HepG2 (cell line): ENCODE measurements around the gene CADM1. TPM values are rescaled to one million over a fixed set of nuclear protein-coding genes. Genes with fewer than 3 reads are reported as not detected.

Source experiments
- ATAC-seq: fragments of 200-7000 bp; cut with Tn5 transposase; 3 replicates; pipeline ENCODE4 v1.9.1; 2020; ENCODE audit warnings: mild to moderate bottlenecking, moderate library complexity
- BruUV-seq: library from RNA; stranded (reverse); fragments of 400-500 nt; replicated peaks from 2 replicates; lab custom pipeline; 2021; lab: Mats Ljungman, UMichigan
- CTCF ChIA-PET: fragments of 300-600 bp; formaldehyde crosslinking; extraction: SDS; loops from one replicate; lab custom pipeline; 2021; ENCODE audit warnings: low total read pairs, inconsistent platforms, low intra/inter-chr PET ratio; lab: Yijun Ruan, JAX
- POLR2A ChIA-PET: fragments of 350-600 bp; sonication (Branson Sonifier 250); formaldehyde crosslinking; loops from one replicate; lab custom pipeline; 2020; ENCODE audit warnings: antibody characterized with exemption, inconsistent platforms; lab: Yijun Ruan, JAX
- DNase-seq: peaks from one replicate; pipeline ENCODE4 v3.0.0-alpha.2; 2015; ENCODE audit warnings: low spot score
- FAIRE-seq: peaks from 3 replicates; lab custom pipeline; 2011; peaks lifted over from hg19 to GRCh38; lab: Jason Lieb, UNC
- H2AFZ ChIP-seq: one replicate; pipeline ENCODE4 v1.6.1; 2011; ENCODE audit warnings: low read length, inconsistent platforms
- H3K27ac ChIP-seq: fragments of 300-600 bp; 3 replicates; pipeline ENCODE4 v1.8.0; 2011; ENCODE audit warnings: mixed run types, mild to moderate bottlenecking, mixed read lengths, low read length, inconsistent platforms; ENCODE audit not compliant: insufficient read depth; ENCODE audit errors: extremely low read length
- H3K27me3 ChIP-seq, 2 experiments: fragments of 200-600 bp in 1 of 2; 2 replicates in 1 of 2; 3 replicates in 1 of 2; pipeline versions ENCODE4 v1.6.0 to v1.8.0; 2011; ENCODE audit warnings: low read length in 2 of 2, mild to moderate bottlenecking in 2 of 2, moderate library complexity in 2 of 2, inconsistent platforms in 1 of 2; ENCODE audit not compliant: insufficient read depth in 2 of 2, control insufficient read depth in 1 of 2
- H3K36me3 ChIP-seq, 2 experiments: fragments of 200-600 bp in 1 of 2; replicated peaks in 1 of 2; 2 replicates in 1 of 2; 3 replicates in 1 of 2; pipeline versions ENCODE4 v1.5.1 to v1.8.0; 2011; ENCODE audit warnings: low read length in 2 of 2, inconsistent platforms in 1 of 2; ENCODE audit not compliant: insufficient read depth in 2 of 2, control insufficient read depth in 1 of 2
- H3K4me1 ChIP-seq: 2 replicates; pipeline ENCODE4 v1.5.1; 2012; ENCODE audit warnings: low read length, inconsistent platforms; ENCODE audit not compliant: insufficient read depth
- H3K4me2 ChIP-seq: 2 replicates; pipeline ENCODE4 v1.6.0; 2011; ENCODE audit warnings: low read depth, low read length, inconsistent platforms
- H3K4me3 ChIP-seq, 3 experiments: fragments of 200-600 bp in 1 of 3; sonication (generic), shearing (Covaris generic) in 1 of 3; replicated peaks in 1 of 3; 2 replicates each; pipeline ENCODE4 v1.5.1; 2011 to 2016; ENCODE audit warnings: low read length in 3 of 3, inconsistent platforms in 2 of 3, low read depth in 2 of 3, mild to moderate bottlenecking in 2 of 3, control low read depth in 1 of 3, mixed read lengths in 1 of 3; ENCODE audit not compliant: insufficient read depth in 1 of 3
- H3K79me2 ChIP-seq: one replicate; pipeline ENCODE4 v1.6.1; 2011; ENCODE audit warnings: low read length, inconsistent platforms; ENCODE audit not compliant: insufficient read depth
- H3K9ac ChIP-seq: 2 replicates; pipeline ENCODE4 v1.6.0; 2011; ENCODE audit warnings: mild to moderate bottlenecking, low read depth, low read length, inconsistent platforms; ENCODE audit not compliant: insufficient read depth
- H3K9me3 ChIP-seq: 2 replicates; pipeline ENCODE4 v1.5.1; 2012; ENCODE audit warnings: mild to moderate bottlenecking, low read length
- H4K20me1 ChIP-seq: 2 replicates; pipeline ENCODE4 v1.6.0; 2011; ENCODE audit warnings: inconsistent platforms, mild to moderate bottlenecking, low read length, moderate library complexity; ENCODE audit not compliant: insufficient read depth
- ARNT2 ChIP-seq: sonication (generic); formaldehyde crosslinking; IDR thresholded peaks from 2 replicates; pipeline ENCODE4 v1.8.0; 2022; ENCODE audit warnings: mild to moderate bottlenecking, low read depth, missing genetic modification reagents, moderate library complexity
- JUND ChIP-seq: sonication (generic); formaldehyde crosslinking; IDR thresholded peaks from 2 replicates; pipeline ENCODE4 v1.8.0; 2022; ENCODE audit warnings: mild to moderate bottlenecking, missing genetic modification reagents
- RFX5 ChIP-seq: IDR thresholded peaks from 2 replicates; pipeline ENCODE4 v1.6.1; 2011; ENCODE audit warnings: low read depth, low read length, improper control_type of control experiment
- TBX2 ChIP-seq: sonication (generic); formaldehyde crosslinking; IDR thresholded peaks from 2 replicates; pipeline ENCODE4 v1.5.0; 2020; ENCODE audit warnings: missing genetic modification reagents, mild to moderate bottlenecking, borderline replicate concordance
- TSC22D2 ChIP-seq: sonication (generic); formaldehyde crosslinking; IDR thresholded peaks from 2 replicates; pipeline ENCODE4 v1.5.1; 2020; ENCODE audit warnings: missing genetic modification reagents, mild to moderate bottlenecking, borderline replicate concordance
- ZBTB20 ChIP-seq: sonication (generic); formaldehyde crosslinking; IDR thresholded peaks from 2 replicates; pipeline ENCODE4 v1.8.1; 2023; ENCODE audit warnings: missing genetic modification reagents, low read depth, mild to moderate bottlenecking, borderline replicate concordance
- ZNF17 ChIP-seq: sonication (generic); formaldehyde crosslinking; IDR thresholded peaks from 2 replicates; pipeline ENCODE4 v1.5.0; 2020; ENCODE audit warnings: mild to moderate bottlenecking, missing genetic modification reagents
- ZNF20 ChIP-seq: sonication (generic); formaldehyde crosslinking; IDR thresholded peaks from 2 replicates; pipeline ENCODE4 v1.4.0; 2020; ENCODE audit warnings: mild to moderate bottlenecking, moderate library complexity, missing genetic modification reagents
- ZNF317 ChIP-seq: sonication (generic); formaldehyde crosslinking; IDR thresholded peaks from 2 replicates; pipeline ENCODE4 v1.5.0; 2020; ENCODE audit warnings: mild to moderate bottlenecking, missing genetic modification reagents
- ZNF547 ChIP-seq: sonication (generic); formaldehyde crosslinking; IDR thresholded peaks from 2 replicates; pipeline ENCODE4 v1.5.1; 2020; ENCODE audit warnings: mild to moderate bottlenecking, missing genetic modification reagents
- ZNF558 ChIP-seq: sonication (generic); formaldehyde crosslinking; IDR thresholded peaks from 2 replicates; pipeline ENCODE4 v1.9.0; 2022; ENCODE audit warnings: mild to moderate bottlenecking, missing genetic modification reagents, borderline replicate concordance
- ZNF570 ChIP-seq: sonication (generic); formaldehyde crosslinking; IDR thresholded peaks from 2 replicates; pipeline ENCODE4 v1.4.0; 2020; ENCODE audit warnings: mild to moderate bottlenecking, missing genetic modification reagents, borderline replicate concordance
- ZNF607 ChIP-seq: sonication (generic); formaldehyde crosslinking; IDR thresholded peaks from 2 replicates; pipeline ENCODE4 v1.5.1; 2020; ENCODE audit warnings: missing genetic modification reagents, mild to moderate bottlenecking, borderline replicate concordance
- ZNF768 ChIP-seq: sonication (generic); formaldehyde crosslinking; IDR thresholded peaks from 2 replicates; pipeline ENCODE4 v1.4.0; 2020; ENCODE audit warnings: missing genetic modification reagents
- WGBS: methylation state at CpG from one replicate; pipeline ENCODE4 v1.1.6; 2017; ENCODE audit warnings: low lambda C conversion rate; 5-methylcytosine and 5-hydroxymethylcytosine counted together
- in situ Hi-C: cut with HindIII; loops from 2 replicates; pipeline ENCODE4 v1.10.0; 2017; ENCODE audit warnings: low pct_unique_long_range_greater_than_20kb; ENCODE audit not compliant: extremely low pct_ligation_motif_present
- intact Hi-C: fragments of 100-400 bp; cut with micrococcal nuclease; formaldehyde crosslinking; loops from one replicate; pipeline ENCODE4 v1.10.0; 2022; ENCODE audit not compliant: unreplicated experiment
- polyA plus RNA-seq, 8 experiments: library from polyadenylated mRNA; depleted of rRNA in 3 of 8; stranded (reverse) in 7 of 8; unstranded in 1 of 8; fragments of >200 nt; fragmentation: Illumina TruSeq in 4 of 8; extraction: Trizol in 4 of 8; gene quantifications; 2 replicates each; pipeline versions ENCODE4 v1.2.1 to v1.2.3, GENCODE V29; 2011 to 2016; ENCODE audit warnings: low read depth in 4 of 8, missing spikeins in 1 of 8, mixed read lengths in 1 of 8; ENCODE audit not compliant: insufficient read depth in 1 of 8
- total RNA-seq, 5 experiments: library from RNA; depleted of rRNA; stranded (reverse); fragments of >200 nt; fragmentation: Illumina TruSeq; extraction: Trizol; gene quantifications; 2 replicates each; pipeline ENCODE4 v1.2.3, GENCODE V29; 2016; ENCODE audit warnings: low read depth in 1 of 5
- TF ChIP-seq, protein P1 (sequence below): sonication (generic); formaldehyde crosslinking; IDR thresholded peaks from 2 replicates; pipeline ENCODE4 v1.4.0; 2020; ENCODE audit warnings: mild to moderate bottlenecking, missing genetic modification reagents
- TF ChIP-seq, protein P2 (sequence below): fragments of 450-650 bp; IDR thresholded peaks from 2 replicates; pipeline ENCODE4 v1.6.1; 2017; ENCODE audit warnings: mild to moderate bottlenecking

CADM1 gene
- total and polyA plus RNA-seq, 2 of the 13 experiments (the other 11 are each of a cell fraction or from before 2014, with no cell fraction given) = 71.3 to 122 TPM

DNA sequence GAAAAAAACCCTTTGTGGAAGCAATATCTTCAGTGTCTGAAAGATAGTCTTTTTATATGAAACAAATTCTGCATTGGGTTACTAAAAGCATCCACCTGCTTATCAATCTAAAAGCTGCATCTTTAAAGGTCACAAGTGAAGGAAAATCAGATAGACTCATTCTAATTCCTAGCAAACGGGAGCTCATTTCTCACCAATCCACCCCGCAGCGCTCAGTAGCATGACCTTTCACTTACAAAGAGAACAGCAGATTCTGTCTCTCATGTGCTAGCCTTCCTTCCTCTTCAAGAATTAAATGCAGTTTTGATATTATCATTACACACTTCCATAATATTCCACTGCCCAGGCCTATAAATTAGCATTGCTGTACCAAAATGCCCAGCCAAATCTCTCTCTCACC is 212.9 kb downstream of the CADM1 start (continued):
- TF ChIP-seq ZNF17 (CRISPR knock-in tag) (no peak), JUND (CRISPR knock-in tag) (no peak), RFX5 (no peak), ZNF558 (no peak)
- TF ChIP-seq, all 625 proteins: peak for 0

DNA sequence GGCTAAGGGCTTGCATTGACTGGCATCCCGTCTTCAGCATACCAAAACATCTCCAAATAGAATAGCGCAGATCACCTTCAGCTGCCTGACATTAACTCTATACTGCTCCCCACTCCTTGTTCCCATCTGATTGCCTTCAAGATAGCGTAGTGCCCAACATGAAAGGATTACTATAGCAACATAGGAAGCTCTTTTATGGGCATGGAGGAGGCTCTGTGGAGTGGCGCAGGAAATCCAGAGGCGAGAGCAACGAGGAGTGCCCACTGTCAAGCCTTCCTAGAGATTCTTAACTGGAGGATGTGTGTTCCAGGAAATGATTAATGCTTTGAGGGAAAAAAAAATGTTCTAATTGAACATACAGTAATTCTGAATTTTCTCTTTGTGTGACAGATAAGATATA is 213.3 kb downstream of the CADM1 start:
- Histone ChIP-seq H3K27me3 (no peaks in the 10 kb centered on the region), H4K20me1 (no peaks in the 10 kb centered on the region), H3K36me3 (no peaks in the 10 kb centered on the region; a peak in 1 of 5 replicates), H3K4me2 (no peak overlapping the region), H3K4me3 (no peak overlapping the region)
- DNase-seq (no peak), ATAC-seq (no peak)
- BruUV-seq = no TSS peak
- WGBS = over 99% methylated on average over 6 of the region's 6 CpGs
- in situ Hi-C loops = no loop called here
- no peak for TF ChIP-seq ZNF768 (CRISPR knock-in tag)
- TF ChIP-seq, all 625 proteins: peak for 0
- POLR2A ChIA-PET = no interaction called here
- no peak overlapping the region for H3K27ac ChIP-seq
- H3K9ac ChIP-seq = no peak overlapping the region
- CTCF ChIA-PET = no interaction called here
- no peak for FAIRE-seq
- no peaks in the 10 kb centered on the region for H3K4me1 ChIP-seq
- intact Hi-C loops = no loop called here
- no peak overlapping the region for H2AFZ ChIP-seq
- H3K9me3 ChIP-seq = no peaks in the 10 kb centered on the region
- no peaks in the 10 kb centered on the region for H3K79me2 ChIP-seq

DNA sequence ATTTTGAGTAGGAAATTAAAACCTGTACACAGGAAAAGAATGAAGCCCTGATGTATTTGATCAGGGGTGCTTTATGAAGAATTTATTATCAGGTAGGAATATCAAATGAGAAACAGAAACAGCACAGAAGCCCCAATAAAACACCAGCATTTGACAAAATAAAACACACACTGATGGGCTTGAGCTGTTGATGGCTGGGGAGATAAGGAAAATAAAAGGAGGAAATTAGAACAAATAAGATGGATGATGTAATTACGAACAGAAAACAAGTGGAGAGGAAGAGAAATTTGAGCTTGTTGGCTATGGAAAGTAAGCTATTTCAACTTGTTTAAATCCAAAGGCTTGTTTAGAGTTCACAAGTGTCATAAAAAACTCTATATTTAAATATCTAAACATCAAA is 213.7 kb downstream of the CADM1 start:
- BruUV-seq = no TSS peak
- TF ChIP-seq ARNT2 (CRISPR knock-in tag) (no peak), TBX2 (CRISPR knock-in tag) (no peak), ZNF547 (CRISPR knock-in tag) (no peak), TSC22D2 (CRISPR knock-in tag) (no peak), ZNF607 (CRISPR knock-in tag) (no peak), ZNF570 (CRISPR knock-in tag) (no peak), ZBTB20 (no peak), ZNF20 (no peak), ZNF317 (CRISPR knock-in tag) (no peak)
- TF ChIP-seq, protein P1, sequence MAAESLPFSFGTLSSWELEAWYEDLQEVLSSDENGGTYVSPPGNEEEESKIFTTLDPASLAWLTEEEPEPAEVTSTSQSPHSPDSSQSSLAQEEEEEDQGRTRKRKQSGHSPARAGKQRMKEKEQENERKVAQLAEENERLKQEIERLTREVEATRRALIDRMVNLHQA (CRISPR knock-in tag) = no peak
- TF ChIP-seq, protein P2, sequence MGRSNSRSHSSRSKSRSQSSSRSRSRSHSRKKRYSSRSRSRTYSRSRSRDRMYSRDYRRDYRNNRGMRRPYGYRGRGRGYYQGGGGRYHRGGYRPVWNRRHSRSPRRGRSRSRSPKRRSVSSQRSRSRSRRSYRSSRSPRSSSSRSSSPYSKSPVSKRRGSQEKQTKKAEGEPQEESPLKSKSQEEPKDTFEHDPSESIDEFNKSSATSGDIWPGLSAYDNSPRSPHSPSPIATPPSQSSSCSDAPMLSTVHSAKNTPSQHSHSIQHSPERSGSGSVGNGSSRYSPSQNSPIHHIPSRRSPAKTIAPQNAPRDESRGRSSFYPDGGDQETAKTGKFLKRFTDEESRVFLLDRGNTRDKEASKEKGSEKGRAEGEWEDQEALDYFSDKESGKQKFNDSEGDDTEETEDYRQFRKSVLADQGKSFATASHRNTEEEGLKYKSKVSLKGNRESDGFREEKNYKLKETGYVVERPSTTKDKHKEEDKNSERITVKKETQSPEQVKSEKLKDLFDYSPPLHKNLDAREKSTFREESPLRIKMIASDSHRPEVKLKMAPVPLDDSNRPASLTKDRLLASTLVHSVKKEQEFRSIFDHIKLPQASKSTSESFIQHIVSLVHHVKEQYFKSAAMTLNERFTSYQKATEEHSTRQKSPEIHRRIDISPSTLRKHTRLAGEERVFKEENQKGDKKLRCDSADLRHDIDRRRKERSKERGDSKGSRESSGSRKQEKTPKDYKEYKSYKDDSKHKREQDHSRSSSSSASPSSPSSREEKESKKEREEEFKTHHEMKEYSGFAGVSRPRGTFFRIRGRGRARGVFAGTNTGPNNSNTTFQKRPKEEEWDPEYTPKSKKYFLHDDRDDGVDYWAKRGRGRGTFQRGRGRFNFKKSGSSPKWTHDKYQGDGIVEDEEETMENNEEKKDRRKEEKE = no peak

More for the DNA sequence above, 213.7 kb downstream of the CADM1 start:
- H3K36me3 ChIP-seq = no peaks in the 10 kb centered on the region; a peak in 1 of 5 replicates
- no peaks in the 10 kb centered on the region for H3K79me2 ChIP-seq
- no peaks in the 10 kb centered on the region for H3K9me3 ChIP-seq
- POLR2A ChIA-PET = no interaction called here
- CTCF ChIA-PET = no interaction called here
- intact Hi-C loops (no loop called here), in situ Hi-C loops (no loop called here)
- no peak overlapping the region for H3K4me2 ChIP-seq
- H4K20me1 ChIP-seq = no peaks in the 10 kb centered on the region
- H3K4me3 ChIP-seq = no peak overlapping the region
- H3K27me3 ChIP-seq = no peaks in the 10 kb centered on the region
- H3K9ac ChIP-seq = no peak overlapping the region
- H3K4me1 ChIP-seq = no peaks in the 10 kb centered on the region
- no peak overlapping the region for H2AFZ ChIP-seq
- WGBS = 97% methylated on average over 1 of the region's 1 CpG
- DNase-seq = no peak
- FAIRE-seq = no peak
- H3K27ac ChIP-seq = no peak overlapping the region
- ATAC-seq = no peak
